NCI-H345 (cell line): ENCODE measurements around the gene EPM2AIP1.
"Not testable (repeated sequence)": the region's sequence is repeated elsewhere in the genome, so short reads cannot be mapped to it uniquely, and the experiment has no call there.

ENCODE experiments used
- DNase-seq: peaks from one replicate; lab custom pipeline; 2025; lab: John Stamatoyannopoulos, UW

EPM2AIP1 gene

DNA sequence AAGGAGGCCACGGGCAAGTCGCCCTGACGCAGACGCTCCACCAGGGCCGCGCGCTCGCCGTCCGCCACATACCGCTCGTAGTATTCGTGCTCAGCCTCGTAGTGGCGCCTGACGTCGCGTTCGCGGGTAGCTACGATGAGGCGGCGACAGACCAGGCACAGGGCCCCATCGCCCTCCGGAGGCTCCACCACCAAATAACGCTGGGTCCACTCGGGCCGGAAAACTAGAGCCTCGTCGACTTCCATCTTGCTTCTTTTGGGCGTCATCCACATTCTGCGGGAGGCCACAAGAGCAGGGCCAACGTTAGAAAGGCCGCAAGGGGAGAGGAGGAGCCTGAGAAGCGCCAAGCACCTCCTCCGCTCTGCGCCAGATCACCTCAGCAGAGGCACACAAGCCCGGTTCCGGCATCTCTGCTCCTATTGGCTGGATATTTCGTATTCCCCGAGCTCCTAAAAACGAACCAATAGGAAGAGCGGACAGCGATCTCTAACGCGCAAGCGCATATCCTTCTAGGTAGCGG lies at the start of gene EPM2AIP1:
TSS of gene EPM2AIP1 (minus strand) at position 326 of the 520 bp plus-strand sequence. CDS start at position 272, 54 bp downstream.
- no peak for DNase-seq

DNA sequence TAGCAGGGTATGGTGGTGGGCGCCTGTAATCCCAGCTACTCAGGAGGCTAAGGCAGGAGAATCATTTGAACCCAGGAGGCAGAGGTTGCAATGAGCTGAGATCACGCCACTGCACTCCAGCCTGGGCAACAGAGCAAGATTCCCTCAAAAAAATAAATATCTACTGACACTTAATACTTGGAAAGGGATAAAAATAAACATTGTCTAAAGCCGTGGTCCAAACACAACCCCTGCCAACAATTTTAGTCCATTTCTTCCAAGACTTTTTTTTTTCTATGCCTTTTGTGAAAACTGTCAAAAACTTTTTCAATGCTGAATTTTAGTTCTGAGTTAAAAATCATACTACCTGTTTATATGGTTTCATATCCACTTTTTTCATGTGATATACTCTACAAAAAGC lies 49.8 kb upstream of the EPM2AIP1 start:
- not testable (repeated sequence) for DNase-seq

DNA sequence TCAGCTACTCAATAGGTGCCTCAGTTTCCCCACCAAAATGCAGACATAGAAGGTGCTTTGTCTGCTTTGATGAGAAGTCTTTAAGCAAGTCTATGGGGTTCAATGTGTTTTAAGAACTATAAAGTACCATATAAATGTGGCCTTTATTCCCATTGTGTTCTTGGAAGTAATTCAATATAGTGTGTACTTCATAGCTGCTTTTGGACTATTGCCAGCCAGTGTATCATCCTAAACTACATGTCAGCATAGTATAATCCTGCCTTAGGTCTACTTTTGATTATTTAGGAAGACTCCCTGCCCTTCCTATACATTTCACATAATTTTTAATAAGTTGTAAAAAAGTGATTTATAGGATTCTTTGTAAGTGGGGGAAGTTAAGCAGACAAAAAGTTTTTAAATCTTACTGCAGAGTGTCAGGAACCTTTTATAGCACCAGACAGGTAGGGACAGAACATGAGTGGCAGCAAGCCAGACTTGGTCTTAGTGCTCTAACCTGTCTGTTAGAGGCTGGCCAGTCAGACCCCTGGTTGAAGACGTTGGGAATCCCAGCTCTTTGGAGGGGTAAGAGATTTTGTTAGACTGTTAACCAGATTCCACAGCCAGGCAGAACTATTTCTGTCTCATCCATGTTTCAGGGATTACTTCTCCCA lies 48.7 kb upstream of the EPM2AIP1 start:
- peak; percentile 2 for DNase-seq

DNA sequence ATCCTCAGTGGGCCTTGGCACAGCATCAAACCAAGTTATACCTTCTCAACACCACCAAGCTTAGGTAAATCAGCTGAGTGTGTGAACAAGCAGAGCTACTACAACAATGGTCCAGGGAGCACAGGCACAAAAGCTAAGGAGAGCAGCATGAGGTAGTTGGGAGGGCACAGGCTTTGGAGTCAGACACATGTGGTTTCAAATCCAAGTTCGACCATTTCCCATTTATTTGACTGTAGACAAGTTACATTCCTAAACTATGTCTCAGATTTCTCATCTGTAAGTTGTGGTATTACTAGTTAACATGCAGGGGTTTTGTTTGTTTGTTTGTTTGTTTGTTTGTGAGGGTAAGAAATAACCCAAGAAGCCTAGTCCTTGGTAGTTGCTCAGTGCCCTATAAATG lies 47.3 kb upstream of the EPM2AIP1 start:
- DNase-seq = no peak

DNA sequence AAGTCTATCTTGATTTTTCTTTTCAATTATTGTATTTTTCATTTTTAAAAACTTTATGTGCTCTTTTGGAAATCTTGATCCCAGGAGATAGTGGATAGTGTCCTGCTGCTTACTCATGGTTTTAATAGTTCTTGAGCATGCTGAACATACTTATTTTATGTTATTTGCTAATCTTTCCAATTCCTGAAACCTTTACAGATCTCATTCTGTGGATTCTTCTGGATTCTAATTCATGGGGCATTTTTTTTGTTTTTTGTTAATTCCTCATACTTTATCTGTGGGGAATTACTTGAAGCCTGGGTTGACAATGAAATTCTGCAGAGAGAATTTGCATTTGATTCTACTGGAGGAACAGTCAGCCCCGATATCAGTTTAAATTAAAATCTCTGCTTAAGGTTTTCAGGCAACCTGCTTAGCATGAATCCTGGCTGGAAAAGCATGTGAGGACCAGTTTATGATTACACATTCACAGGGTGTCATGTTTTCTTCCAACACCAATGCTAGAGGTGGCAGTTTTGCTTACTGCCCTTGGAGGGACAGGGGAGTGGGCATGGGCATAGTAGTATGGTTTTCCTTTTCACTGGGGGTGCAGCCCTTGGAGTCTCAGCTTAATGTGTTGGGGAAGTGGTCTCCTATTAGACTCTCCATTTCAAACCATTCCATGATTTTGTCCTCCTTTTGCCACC lies 46.4 kb upstream of the EPM2AIP1 start:
- no peak for DNase-seq

DNA sequence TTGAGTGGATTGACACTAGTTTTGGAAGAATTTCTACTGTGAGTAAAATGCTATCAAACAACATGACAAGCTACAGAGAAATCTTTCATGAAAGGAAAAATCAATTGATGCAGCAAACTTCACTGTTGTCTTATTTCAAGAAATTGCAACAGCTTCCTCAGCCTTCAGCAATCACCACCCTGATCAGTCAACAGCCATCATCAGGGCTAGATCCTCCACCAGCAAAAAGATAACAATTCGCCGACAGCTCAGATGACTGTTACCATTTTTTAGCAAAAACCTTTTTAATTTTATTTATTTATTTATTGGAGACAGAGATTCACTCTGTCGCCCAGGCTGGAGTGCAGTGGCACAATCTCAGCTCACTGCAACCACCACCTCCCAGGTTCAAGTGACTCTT lies 44.4 kb upstream of the EPM2AIP1 start:
- DNase-seq = no peak

DNA sequence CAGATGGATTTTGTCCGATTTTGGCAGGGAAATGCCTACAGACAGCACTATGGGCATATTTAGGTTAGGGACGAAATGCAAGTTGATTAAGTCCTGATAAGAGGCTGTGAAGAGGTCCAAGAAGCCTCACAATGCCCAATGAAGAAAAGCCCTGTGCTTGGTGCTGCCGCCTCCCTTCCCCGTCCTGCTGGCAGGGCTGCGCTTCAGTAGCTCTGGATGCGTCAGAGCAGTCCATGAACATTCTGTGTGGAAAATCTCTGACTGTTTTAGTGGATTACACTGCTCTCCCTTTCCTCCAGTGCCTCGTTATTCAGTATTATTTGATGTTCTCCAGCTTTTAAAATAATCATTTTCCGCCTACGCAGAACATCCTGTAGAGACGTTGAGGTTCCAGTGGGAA lies 40.0 kb upstream of the EPM2AIP1 start:
- no peak for DNase-seq

DNA sequence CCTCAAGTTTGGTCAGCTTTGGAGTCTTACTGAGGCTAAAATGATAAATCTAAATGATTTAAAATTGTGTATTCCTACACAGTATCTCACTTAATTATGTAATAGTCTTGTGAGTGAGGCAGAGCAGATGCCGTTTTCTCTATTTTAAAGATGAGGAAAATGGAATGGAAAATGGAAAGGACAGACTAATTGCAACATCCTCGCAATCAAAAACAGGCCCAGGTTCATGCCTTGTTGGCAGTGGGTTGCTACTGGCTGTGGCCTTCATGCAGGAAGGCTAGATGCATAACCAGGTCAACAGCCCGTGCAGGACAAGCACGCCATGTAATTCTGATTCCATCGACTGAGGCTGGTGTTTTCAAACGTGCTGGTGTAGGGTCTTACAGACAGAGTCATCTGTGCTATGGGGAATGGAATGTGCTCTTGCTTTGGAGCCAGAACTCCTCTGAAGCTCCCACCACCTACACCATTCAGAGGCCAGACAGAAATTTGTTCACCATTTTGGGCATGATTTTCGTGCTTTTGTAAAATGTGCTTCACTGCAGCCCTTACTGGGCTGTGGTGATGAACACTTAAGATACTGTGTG lies 38.3 kb upstream of the EPM2AIP1 start:
- DNase-seq = no peak

DNA sequence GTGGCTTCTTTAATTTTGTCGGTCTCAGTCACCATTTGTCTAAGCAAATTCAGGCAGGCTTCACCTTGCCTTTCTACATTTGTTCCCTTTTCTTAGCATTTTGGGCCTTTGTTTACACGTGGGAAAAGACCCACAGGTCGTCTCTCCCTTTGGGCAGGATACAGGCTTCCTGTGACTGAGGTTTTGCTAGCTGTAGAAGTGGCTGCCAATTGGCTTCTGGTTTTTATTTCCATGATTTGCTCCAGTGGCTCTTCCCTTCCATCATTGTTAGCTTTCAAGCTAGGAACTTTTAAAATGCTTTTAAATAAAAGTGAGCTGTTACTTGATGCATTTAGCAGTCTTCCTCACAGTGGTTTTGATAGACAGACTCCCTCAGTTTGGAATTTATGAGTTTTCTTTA lies 37.7 kb upstream of the EPM2AIP1 start:
- no peak for DNase-seq

DNA sequence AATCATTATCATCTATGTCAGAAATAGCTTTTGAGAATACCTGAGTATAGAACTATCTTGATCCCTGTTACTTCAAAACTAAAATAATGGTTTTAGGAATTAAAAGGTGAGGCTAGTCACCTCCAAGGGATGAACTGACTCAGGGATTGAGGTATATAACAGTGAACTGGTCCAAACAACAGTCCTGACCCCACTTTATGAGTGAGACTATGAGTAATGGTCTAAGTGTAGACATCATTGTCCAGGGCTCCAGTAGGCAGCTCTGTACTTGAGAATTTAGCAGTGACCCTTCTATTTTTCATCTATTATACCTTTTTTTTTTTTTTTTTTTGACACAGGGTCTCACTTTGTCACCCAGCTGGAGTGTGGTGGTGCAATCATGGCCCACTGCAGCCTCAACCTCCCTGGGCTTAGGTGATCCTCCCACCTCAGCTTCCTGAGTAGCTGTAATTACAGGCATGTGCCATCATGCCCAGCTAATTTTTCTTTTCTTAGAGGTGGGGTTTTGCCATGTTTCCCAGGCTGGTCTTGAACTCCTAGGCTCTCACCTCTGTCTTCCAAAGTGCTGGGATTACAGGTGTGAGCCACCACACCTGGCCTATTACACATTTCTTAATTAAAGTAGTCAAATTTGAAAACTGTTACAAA lies 36.7 kb upstream of the EPM2AIP1 start:
- no peak for DNase-seq

DNA sequence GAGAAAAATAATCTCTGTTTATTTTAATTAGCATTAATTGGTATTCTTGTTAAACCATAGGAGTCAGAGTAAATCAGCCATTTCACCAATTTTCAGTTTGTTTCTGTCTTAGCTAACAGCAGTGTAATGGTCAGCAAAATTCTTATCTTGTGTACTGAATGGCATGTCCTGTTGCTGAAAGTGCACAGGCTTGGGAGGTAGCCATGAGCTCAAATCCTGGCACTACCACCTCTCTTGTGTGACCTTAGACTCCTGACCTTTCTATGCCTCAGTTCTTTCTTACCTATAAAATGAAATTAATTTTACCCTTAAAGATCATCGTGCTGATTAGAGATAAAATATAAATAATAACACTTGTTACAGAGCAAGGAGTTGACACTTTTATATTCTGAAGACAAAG lies 36.2 kb upstream of the EPM2AIP1 start:
- no peak for DNase-seq

DNA sequence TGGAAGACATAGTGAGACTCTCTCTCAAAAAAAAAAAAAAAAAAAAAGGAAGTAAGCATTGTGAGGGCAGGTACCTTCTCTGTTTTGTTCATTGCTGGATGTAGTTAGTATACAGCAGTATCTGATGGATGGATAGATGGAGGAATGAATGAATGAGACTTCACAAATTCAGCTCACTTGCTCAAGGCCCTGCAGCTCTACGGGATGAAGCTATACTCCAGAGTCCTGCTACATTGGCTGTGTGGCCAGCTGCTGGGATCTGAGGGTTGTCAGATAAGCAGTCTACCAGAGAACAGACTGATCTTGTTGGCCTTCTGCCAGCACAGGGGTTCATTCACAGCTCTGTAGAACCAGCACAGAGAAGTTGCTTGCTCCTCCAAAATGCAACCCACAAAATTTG lies 35.4 kb upstream of the EPM2AIP1 start:
- DNase-seq = no peak

DNA sequence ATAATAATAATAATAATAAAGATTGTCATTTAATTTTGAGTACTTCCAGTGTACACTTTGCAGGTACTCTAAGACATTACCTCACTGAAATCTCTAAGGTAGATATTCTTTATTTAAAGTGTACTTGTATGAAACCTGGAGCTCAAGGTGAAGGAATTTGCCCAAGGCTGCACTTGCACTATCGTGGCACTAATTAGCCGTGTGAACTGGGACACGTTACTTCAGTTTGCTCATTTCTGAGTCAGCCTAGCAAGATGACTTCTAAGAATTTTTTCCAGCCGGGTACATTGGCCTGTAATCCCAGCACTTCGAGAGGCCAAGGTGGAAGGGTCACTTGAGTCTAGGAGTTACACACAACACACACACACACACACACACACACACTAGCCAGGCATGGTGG lies 33.9 kb upstream of the EPM2AIP1 start:
- no peak for DNase-seq

DNA sequence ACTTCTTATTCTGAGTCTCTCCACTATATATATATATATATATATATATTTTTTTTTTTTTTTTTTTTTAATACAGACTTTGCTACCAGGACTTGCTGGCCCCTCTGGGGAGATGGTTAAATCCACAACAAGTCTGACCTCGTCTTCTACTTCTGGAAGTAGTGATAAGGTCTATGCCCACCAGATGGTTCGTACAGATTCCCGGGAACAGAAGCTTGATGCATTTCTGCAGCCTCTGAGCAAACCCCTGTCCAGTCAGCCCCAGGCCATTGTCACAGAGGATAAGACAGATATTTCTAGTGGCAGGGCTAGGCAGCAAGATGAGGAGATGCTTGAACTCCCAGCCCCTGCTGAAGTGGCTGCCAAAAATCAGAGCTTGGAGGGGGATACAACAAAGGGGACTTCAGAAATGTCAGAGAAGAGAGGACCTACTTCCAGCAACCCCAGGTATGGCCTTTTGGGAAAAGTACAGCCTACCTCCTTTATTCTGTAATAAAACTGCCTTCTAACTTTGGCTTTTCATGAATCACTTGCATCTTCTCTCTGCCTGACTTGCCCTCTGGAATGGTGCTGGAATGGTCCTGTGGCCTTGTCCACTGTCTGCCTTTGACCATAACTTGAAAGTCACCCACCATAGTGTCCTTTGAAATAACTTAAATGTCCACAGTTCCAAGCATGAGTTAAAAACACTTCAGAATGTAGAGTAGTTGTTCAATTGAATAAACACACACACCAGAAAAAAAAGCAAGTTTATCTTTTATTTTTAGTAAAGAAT lies 32.8 kb upstream of the EPM2AIP1 start:
- no peak for DNase-seq

DNA sequence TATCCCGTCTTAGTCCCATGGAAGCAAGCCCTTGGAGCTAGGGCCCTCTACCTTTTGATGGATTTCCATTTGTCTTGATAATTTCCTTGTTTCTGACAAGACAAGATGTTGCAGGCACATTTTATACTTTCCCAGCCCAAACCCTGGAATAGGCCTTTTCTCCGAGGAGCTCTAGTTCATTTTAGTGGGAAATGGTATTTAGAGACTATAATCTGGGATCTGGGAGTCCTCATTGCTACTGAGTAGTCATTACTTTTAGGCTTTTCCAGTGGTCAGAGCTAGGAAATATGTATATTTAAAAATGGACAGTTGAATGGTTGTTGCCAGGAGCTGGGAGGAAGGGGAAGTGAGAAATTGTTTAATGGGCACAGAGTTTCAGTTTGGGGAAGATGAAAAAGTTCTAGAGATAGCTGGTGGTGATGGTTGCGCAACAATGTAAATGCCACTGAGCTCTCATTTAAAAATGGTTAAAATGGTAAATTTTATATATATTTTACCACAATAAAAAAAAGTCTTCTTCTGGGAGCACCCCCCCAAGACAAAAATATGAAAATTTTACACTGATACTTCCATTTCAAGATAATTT lies 32.0 kb upstream of the EPM2AIP1 start:
- no peak for DNase-seq

DNA sequence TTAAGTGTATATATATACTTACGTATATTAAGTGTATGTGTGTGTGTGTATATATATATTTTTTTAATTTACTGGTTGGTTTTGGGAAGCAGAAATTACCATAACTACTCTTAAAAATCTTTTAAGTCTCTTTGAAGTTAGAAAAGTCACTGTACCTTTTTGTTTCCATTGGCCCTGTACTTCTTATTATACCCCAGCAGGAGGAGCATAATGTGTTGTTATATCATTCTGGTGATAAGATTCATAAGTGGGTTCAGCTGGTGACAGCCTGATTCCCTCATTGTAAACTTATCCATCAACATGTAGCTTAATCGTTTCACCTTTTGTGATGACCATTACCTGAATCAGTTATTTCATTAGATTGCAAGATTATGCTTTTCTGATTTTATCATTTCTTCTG lies 31.2 kb upstream of the EPM2AIP1 start:
- no peak for DNase-seq

DNA sequence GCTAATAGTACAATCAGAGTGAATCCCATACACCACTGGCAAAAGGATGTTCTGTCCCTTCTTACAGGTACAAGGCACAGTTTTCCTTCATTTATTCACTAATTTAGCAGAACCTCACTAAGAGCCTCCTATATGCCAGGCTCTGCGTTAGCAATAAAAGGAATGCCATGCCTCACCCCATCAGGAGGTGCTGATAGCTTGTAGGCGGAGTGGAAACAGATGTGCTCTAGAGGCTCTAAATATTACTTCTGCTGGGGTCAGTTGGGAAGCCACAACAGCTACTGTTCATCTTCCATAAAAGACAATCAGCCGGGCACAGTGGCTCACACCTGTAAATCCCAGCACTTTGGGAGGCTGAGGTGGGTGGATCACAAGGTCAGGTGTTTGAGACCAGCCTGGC lies 24.8 kb upstream of the EPM2AIP1 start:
- no peak for DNase-seq

DNA sequence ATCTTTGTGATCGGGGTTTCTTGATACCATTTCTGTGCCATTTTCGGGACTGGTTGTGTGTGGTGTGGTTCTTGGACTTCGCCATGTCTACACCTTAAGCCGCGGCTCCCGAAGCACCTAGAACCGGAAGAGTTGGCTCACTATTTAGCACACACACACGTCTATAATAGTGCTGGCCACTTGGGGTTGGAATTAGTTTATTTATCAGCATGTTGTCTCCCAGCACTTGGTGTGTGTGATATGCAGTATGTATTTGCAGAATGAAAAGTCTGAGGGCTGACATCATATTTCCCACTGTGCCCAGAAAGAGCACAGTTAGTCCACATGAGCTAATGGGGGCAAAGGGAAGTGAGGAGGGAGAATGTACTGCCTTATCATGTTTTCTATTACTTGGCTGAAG lies 24.0 kb upstream of the EPM2AIP1 start:
- no peak for DNase-seq

DNA sequence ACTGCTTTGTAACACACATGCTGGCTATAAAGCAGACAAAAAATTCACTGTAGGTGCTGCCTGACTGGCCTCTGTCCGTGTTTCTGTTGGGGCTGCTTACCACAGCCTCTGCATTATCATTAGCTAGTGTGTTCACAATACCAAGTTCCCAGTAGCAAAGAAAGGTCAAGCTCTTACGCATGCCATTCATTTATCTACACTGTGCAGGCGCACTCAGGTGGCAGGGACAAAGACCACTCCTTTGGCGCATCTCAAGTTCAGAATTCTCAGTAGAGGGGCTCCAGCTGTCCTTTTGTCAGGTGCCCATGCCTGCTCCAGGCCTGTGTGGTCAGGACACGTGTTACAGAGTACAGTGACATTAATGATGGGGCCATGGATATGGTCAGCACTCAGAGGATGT lies 22.7 kb upstream of the EPM2AIP1 start:
- no peak for DNase-seq

DNA sequence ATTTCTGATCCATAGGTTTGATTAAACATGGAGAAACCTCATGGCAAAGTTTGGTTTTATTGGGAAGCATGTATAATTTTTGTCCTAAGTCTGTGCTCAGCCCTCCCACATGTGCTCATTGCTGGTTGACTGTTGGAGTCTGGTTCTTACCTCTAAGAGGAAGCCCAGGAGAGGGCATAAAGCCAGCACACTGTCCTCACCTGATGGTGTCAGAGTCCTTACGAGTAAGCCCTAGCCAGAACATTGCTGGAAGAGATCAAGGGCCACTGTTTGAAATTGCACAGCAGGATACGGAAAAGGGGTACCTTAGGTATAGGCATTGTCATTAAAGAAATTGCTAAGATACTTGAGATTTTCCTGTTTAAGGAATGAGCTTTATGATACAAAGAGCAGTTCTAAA lies 21.7 kb upstream of the EPM2AIP1 start:
- DNase-seq = no peak
